ENCODE measurements around the gene CACNG6.

The CACNG6 gene

DNA sequence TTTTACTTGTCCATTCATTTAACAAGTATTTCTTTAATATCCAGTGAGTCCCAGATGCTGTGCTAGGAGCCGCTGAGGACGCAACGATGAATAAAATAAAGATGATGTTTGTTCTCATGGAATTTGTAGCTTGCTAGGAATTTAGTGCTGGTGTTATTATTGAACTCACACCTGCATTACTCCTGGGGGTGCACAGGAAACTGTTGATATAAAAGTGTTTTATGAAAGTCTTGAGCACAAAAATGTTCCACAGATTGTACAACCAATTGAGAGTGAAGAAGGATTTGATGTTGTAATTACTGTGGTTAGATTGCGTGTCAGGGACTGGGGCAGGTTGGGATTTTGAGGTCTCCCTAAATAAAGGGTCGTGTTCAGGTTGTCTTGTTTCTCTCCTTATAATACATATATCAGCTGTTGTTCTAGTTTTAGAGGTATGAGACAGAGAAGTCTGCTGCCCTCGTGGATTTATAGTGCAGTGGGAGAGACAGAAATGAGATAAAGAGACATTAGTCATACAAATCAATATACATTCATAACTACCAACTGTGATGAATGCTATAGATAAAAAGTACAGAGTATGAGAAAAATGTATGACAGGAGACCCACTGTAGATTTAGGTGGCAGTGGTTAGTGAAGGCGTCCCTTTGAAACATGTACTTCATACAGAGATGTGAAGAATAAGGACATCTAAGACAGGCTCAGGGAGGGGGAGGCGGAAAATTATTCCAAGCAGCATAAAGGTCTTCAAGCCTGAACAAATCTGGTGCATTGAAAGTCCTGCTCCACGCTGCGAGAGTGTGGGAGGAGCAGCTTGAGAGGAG lies 11.3 kb downstream of the CACNG6 start:
- Histone ChIP-seq H3K4ac (ENCODE audit: low read depth, low read length) (no peak overlapping the region), H4K91ac (ENCODE audit: low read depth, low read length) (no peak overlapping the region), H3K23ac (ENCODE audit: low read length) (no peak overlapping the region), H3K9me3 (ENCODE audit: insufficient read depth, low read depth, low read length) (peaks cover 3% of the 10 kb centered on the region), H3K4me3 (ENCODE audit: low read depth, low read length) (no peak overlapping the region), H2AFZ (ENCODE audit: insufficient read depth, low read length, poor library complexity) (no peak overlapping the region), H3K79me1 (ENCODE audit: low read length) (no peaks in the 10 kb centered on the region), H3K9ac (ENCODE audit: low read length) (no peak overlapping the region), H2BK120ac (ENCODE audit: insufficient read depth, low read length, poor library complexity) (no peak overlapping the region), H3K36me3 (ENCODE audit: control insufficient read depth in 1 of 2, insufficient read depth in 2 of 2, low read length in 2 of 2) (no peaks in the 10 kb centered on the region), H2AK5ac (ENCODE audit: low read length) (no peak overlapping the region), H3K14ac (ENCODE audit: low read length) (no peak overlapping the region), H3K79me2 (ENCODE audit: control insufficient read depth, insufficient read depth, low read length, poor library complexity) (no peaks in the 10 kb centered on the region), H3K4me2 (ENCODE audit: low read length) (no peak overlapping the region), H2BK5ac (ENCODE audit: low read depth, low read length, poor library complexity) (no peak overlapping the region), H4K8ac (ENCODE audit: low read depth, low read length) (no peak overlapping the region), H3K18ac (ENCODE audit: low read length) (no peak overlapping the region), H3K27me3 (ENCODE audit: insufficient read depth, low read length) (no peaks in the 10 kb centered on the region), H2BK12ac (ENCODE audit: low read length) (no peak overlapping the region), H4K12ac (ENCODE audit: low read depth, low read length) (no peak overlapping the region), H3K4me1 (ENCODE audit: control insufficient read depth in 1 of 2, insufficient read depth in 2 of 2, low read length in 2 of 2) (no peaks in the 10 kb centered on the region), H3K27ac (ENCODE audit: low read depth, low read length) (no peak overlapping the region)
- DNase-seq, result no peak
- no CpG with 5 or more reads among the region's 10 CpGs for WGBS (ENCODE audit: extremely low coverage, insufficient coverage, insufficient read length)

GRCh38 chr19:54009440-54009839 lies 18.0 kb downstream of the CACNG6 start:
- H4K12ac ChIP-seq (ENCODE audit: low read depth, low read length), result no peak overlapping the region
- H3K27ac ChIP-seq (ENCODE audit: low read depth, low read length), result no peak overlapping the region
- H3K4me1 ChIP-seq (ENCODE audit: control insufficient read depth in 1 of 2, insufficient read depth in 2 of 2, low read length in 2 of 2), result no peaks in the 10 kb centered on the region
- H3K4ac ChIP-seq (ENCODE audit: low read depth, low read length), result no peak overlapping the region
- no peaks in the 10 kb centered on the region for H3K27me3 ChIP-seq (ENCODE audit: insufficient read depth, low read length)
- H3K9me3 ChIP-seq (ENCODE audit: insufficient read depth, low read depth, low read length), result no peaks in the 10 kb centered on the region
- no peak overlapping the region for H3K23ac ChIP-seq (ENCODE audit: low read length)
- no peak overlapping the region for H2BK5ac ChIP-seq (ENCODE audit: low read depth, low read length, poor library complexity)
- no peak overlapping the region for H2BK12ac ChIP-seq (ENCODE audit: low read length)
- peak in 1 of 2 donors; percentile 49 for DNase-seq
- H4K8ac ChIP-seq (ENCODE audit: low read depth, low read length), result no peak overlapping the region
- WGBS (ENCODE audit: extremely low coverage, insufficient coverage, insufficient read length), result no CpG with 5 or more reads among the region's 8 CpGs
- no peak overlapping the region for H4K91ac ChIP-seq (ENCODE audit: low read depth, low read length)
- no peak overlapping the region for H3K14ac ChIP-seq (ENCODE audit: low read length)
- H3K4me3 ChIP-seq (ENCODE audit: low read depth, low read length), result no peak overlapping the region
- no peak overlapping the region for H2AFZ ChIP-seq (ENCODE audit: insufficient read depth, low read length, poor library complexity)
- no peaks in the 10 kb centered on the region for H3K79me2 ChIP-seq (ENCODE audit: control insufficient read depth, insufficient read depth, low read length, poor library complexity)
- no peak overlapping the region for H3K18ac ChIP-seq (ENCODE audit: low read length)
- H3K4me2 ChIP-seq (ENCODE audit: low read length), result no peak overlapping the region
- no peaks in the 10 kb centered on the region for H3K79me1 ChIP-seq (ENCODE audit: low read length)
- H3K36me3 ChIP-seq (ENCODE audit: control insufficient read depth in 1 of 2, insufficient read depth in 2 of 2, low read length in 2 of 2), result no peaks in the 10 kb centered on the region
- H3K9ac ChIP-seq (ENCODE audit: low read length), result no peak overlapping the region
- no peak overlapping the region for H2AK5ac ChIP-seq (ENCODE audit: low read length)
- H2BK120ac ChIP-seq (ENCODE audit: insufficient read depth, low read length, poor library complexity), result no peak overlapping the region

DNA sequence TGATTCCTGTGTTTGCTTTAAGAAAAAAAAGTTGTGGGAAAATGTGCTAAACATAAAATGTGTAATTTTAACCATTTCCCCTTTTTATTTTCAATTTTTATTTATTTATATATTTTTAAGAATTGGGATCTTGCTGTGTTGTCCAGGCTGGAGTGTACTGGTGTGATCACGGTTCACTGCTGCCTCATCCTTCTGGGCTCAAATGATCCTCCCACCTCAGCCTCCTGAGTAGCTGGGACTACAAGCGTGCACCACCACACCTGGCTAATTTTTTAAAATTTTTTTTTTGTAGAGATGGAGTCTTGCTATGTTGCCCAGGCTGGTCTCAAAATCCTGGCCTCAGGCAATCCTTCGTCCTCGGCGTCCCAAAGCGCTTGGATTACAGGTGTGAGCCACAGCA lies 19.0 kb downstream of the CACNG6 start:
- H4K91ac ChIP-seq (ENCODE audit: low read depth, low read length), result no peak overlapping the region
- no CpG with 5 or more reads among the region's 6 CpGs for WGBS (ENCODE audit: extremely low coverage, insufficient coverage, insufficient read length)
- no peak overlapping the region for H3K9ac ChIP-seq (ENCODE audit: low read length)
- H3K36me3 ChIP-seq (ENCODE audit: control insufficient read depth in 1 of 2, insufficient read depth in 2 of 2, low read length in 2 of 2), result no peaks in the 10 kb centered on the region
- no peak overlapping the region for H3K18ac ChIP-seq (ENCODE audit: low read length)
- H3K27ac ChIP-seq (ENCODE audit: low read depth, low read length), result no peak overlapping the region
- H3K14ac ChIP-seq (ENCODE audit: low read length), result no peak overlapping the region
- H2AFZ ChIP-seq (ENCODE audit: insufficient read depth, low read length, poor library complexity), result no peak overlapping the region
- no peak overlapping the region for H3K4ac ChIP-seq (ENCODE audit: low read depth, low read length)
- H2BK12ac ChIP-seq (ENCODE audit: low read length), result no peak overlapping the region
- no peak overlapping the region for H3K4me2 ChIP-seq (ENCODE audit: low read length)
- H2AK5ac ChIP-seq (ENCODE audit: low read length), result no peak overlapping the region
- no peaks in the 10 kb centered on the region for H3K27me3 ChIP-seq (ENCODE audit: insufficient read depth, low read length)
- no peak overlapping the region for H2BK5ac ChIP-seq (ENCODE audit: low read depth, low read length, poor library complexity)
- H3K4me3 ChIP-seq (ENCODE audit: low read depth, low read length), result no peak overlapping the region
- no peak overlapping the region for H2BK120ac ChIP-seq (ENCODE audit: insufficient read depth, low read length, poor library complexity)
- H3K79me1 ChIP-seq (ENCODE audit: low read length), result no peaks in the 10 kb centered on the region
- no peaks in the 10 kb centered on the region for H3K79me2 ChIP-seq (ENCODE audit: control insufficient read depth, insufficient read depth, low read length, poor library complexity)
- H3K23ac ChIP-seq (ENCODE audit: low read length), result no peak overlapping the region
- DNase-seq, result peak in 1 of 2 donors; percentile 36
- no peak overlapping the region for H4K12ac ChIP-seq (ENCODE audit: low read depth, low read length)
- no peak overlapping the region for H4K8ac ChIP-seq (ENCODE audit: low read depth, low read length)
- H3K9me3 ChIP-seq (ENCODE audit: insufficient read depth, low read depth, low read length), result no peaks in the 10 kb centered on the region
- H3K4me1 ChIP-seq (ENCODE audit: control insufficient read depth in 1 of 2, insufficient read depth in 2 of 2, low read length in 2 of 2), result no peaks in the 10 kb centered on the region

GRCh38 chr19:54011507-54012211 lies 20.2 kb downstream of the CACNG6 start:
- no peak overlapping the region for H2BK120ac ChIP-seq (ENCODE audit: insufficient read depth, low read length, poor library complexity)
- no peak overlapping the region for H4K91ac ChIP-seq (ENCODE audit: low read depth, low read length)
- H3K27me3 ChIP-seq (ENCODE audit: insufficient read depth, low read length), result no peaks in the 10 kb centered on the region
- H3K9ac ChIP-seq (ENCODE audit: low read length), result no peak overlapping the region
- no peak overlapping the region for H2AFZ ChIP-seq (ENCODE audit: insufficient read depth, low read length, poor library complexity)
- no peak overlapping the region for H3K27ac ChIP-seq (ENCODE audit: low read depth, low read length)
- no peak overlapping the region for H4K12ac ChIP-seq (ENCODE audit: low read depth, low read length)
- no peak overlapping the region for H3K4me3 ChIP-seq (ENCODE audit: low read depth, low read length)
- no peak overlapping the region for H4K8ac ChIP-seq (ENCODE audit: low read depth, low read length)
- H3K18ac ChIP-seq (ENCODE audit: low read length), result no peak overlapping the region
- no peak overlapping the region for H2BK12ac ChIP-seq (ENCODE audit: low read length)
- WGBS (ENCODE audit: extremely low coverage, insufficient coverage, insufficient read length), result no CpG with 5 or more reads among the region's 36 CpGs
- H3K36me3 ChIP-seq (ENCODE audit: control insufficient read depth in 1 of 2, insufficient read depth in 2 of 2, low read length in 2 of 2), result no peaks in the 10 kb centered on the region
- peak overlapping the region; percentile 89 for H3K23ac ChIP-seq (ENCODE audit: low read length)
- H3K9me3 ChIP-seq (ENCODE audit: insufficient read depth, low read depth, low read length), result no peaks in the 10 kb centered on the region
- no peaks in the 10 kb centered on the region for H3K4me1 ChIP-seq (ENCODE audit: control insufficient read depth in 1 of 2, insufficient read depth in 2 of 2, low read length in 2 of 2)
- no peak overlapping the region for H3K4ac ChIP-seq (ENCODE audit: low read depth, low read length)
- H3K79me2 ChIP-seq (ENCODE audit: control insufficient read depth, insufficient read depth, low read length, poor library complexity), result no peaks in the 10 kb centered on the region
- H3K4me2 ChIP-seq (ENCODE audit: low read length), result no peak overlapping the region
- H3K14ac ChIP-seq (ENCODE audit: low read length), result no peak overlapping the region
- H2BK5ac ChIP-seq (ENCODE audit: low read depth, low read length, poor library complexity), result no peak overlapping the region
- no peak for DNase-seq
- no peak overlapping the region for H2AK5ac ChIP-seq (ENCODE audit: low read length)
- H3K79me1 ChIP-seq (ENCODE audit: low read length), result no peaks in the 10 kb centered on the region

Data from trophoblast cell (in vitro differentiated cells and primary cell).